A549 (cell line): Measurements from ENCODE around the gene ANKRD29. TPM values are rescaled to one million over a fixed set of nuclear protein-coding genes. Genes with fewer than 3 reads are reported as not detected.

Experiments
- ATAC-seq, 2 experiments: fragments of 200-7000 bp in 1 of 2; fragments of >200 bp in 1 of 2; cut with Nextera tagmentation in 1 of 2; cut with Tn5 transposase in 1 of 2; 3 replicates each; pipeline versions ENCODE4 v1.8.0 to v1.9.1; 2018 to 2020; ENCODE audit warnings: mild to moderate bottlenecking in 1 of 2, moderate library complexity in 1 of 2
- CTCF ChIA-PET: fragments of 300-600 bp; sonication (Branson Sonifier 250); formaldehyde crosslinking; extraction: SDS; loops from one replicate; lab custom pipeline; 2021; ENCODE audit warnings: antibody characterized with exemption, inconsistent platforms; lab: Yijun Ruan, JAX
- POLR2A ChIA-PET: fragments of 350-600 bp; formaldehyde crosslinking; extraction: SDS; loops from one replicate; lab custom pipeline; 2021; ENCODE audit warnings: antibody characterized with exemption, inconsistent platforms; lab: Yijun Ruan, JAX
- DNase-seq, 2 experiments: peaks; one replicate each; pipeline versions ENCODE4 v3.0.0 to v3.0.0-alpha.2; 2011 to 2016; ENCODE audit warnings: low read depth in 1 of 2, low spot score in 1 of 2
- FAIRE-seq: peaks from 2 replicates; lab custom pipeline; 2011; peaks lifted over from hg19 to GRCh38; lab: Jason Lieb, UNC
- H3K27ac ChIP-seq, 2 experiments: fragments of >200 bp; sonication (Bioruptor Twin); formaldehyde crosslinking; 3 replicates each; pipeline ENCODE4 v1.5.1; 2016 to 2017
- H3K4me1 ChIP-seq: fragments of >200 bp; sonication (Bioruptor Twin); formaldehyde crosslinking; 3 replicates; pipeline ENCODE4 v1.6.1; 2016
- H3K4me2 ChIP-seq: fragments of >200 bp; sonication (Bioruptor Twin); formaldehyde crosslinking; 3 replicates; pipeline ENCODE4 v1.6.1; 2016
- H3K4me3 ChIP-seq: fragments of >200 bp; sonication (Bioruptor Twin); formaldehyde crosslinking; 3 replicates; pipeline ENCODE4 v1.5.1; 2016
- H3K9me3 ChIP-seq: fragments of >200 bp; sonication (Bioruptor Twin); formaldehyde crosslinking; 3 replicates; pipeline ENCODE4 v1.6.1; 2016
- CBX2 ChIP-seq: fragments of 200-600 bp; sonication (generic); IDR thresholded peaks from 2 replicates; pipeline ENCODE4 v1.6.1; 2016; ENCODE audit warnings: low read depth, mild to moderate bottlenecking, borderline replicate concordance
- CHD4 ChIP-seq: fragments of 200-600 bp; sonication (generic); IDR thresholded peaks from 2 replicates; pipeline ENCODE4 v1.6.1; 2016; ENCODE audit warnings: antibody characterized with exemption, mild to moderate bottlenecking, borderline replicate concordance
- CTCF ChIP-seq: fragments of >200 bp; sonication (Bioruptor Twin); formaldehyde crosslinking; IDR thresholded peaks from 3 replicates; pipeline ENCODE4 v1.5.1; 2016
- EHF ChIP-seq: fragments of 250-450 bp; sonication (Bioruptor Pico); IDR thresholded peaks from 2 replicates; pipeline ENCODE4 v1.5.0; 2020; ENCODE audit warnings: mild to moderate bottlenecking
- EHMT2 ChIP-seq: fragments of 200-600 bp; sonication (generic); IDR thresholded peaks from 2 replicates; pipeline ENCODE4 v1.6.1; 2016; ENCODE audit warnings: antibody characterized with exemption, low read depth, mild to moderate bottlenecking, moderate library complexity
- EP300 ChIP-seq, 2 experiments: fragments of >200 bp; sonication (Bioruptor Twin); formaldehyde crosslinking; IDR thresholded peaks; 2 replicates in 1 of 2; 3 replicates in 1 of 2; pipeline ENCODE4 v1.6.1; 2016 to 2017
- ESRRA ChIP-seq: fragments of 150-350 bp; IDR thresholded peaks from 2 replicates; pipeline ENCODE4 v1.6.1; 2014; ENCODE audit warnings: mild to moderate bottlenecking, low read length, borderline replicate concordance
- FOSL2 ChIP-seq, 2 experiments: fragments of 450-650 bp in 1 of 2; fragments of >200 bp in 1 of 2; sonication (Bioruptor Twin) in 1 of 2; formaldehyde crosslinking; IDR thresholded peaks; 2 replicates each; pipeline versions ENCODE4 v1.5.0 to v1.6.1; 2016 to 2020; ENCODE audit warnings: mild to moderate bottlenecking in 1 of 2, moderate library complexity in 1 of 2
- FOXS1 ChIP-seq: fragments of 250-450 bp; sonication (Bioruptor Pico); IDR thresholded peaks from 2 replicates; pipeline ENCODE4 v1.5.0; 2020; ENCODE audit warnings: mild to moderate bottlenecking, moderate library complexity
- GATA3 ChIP-seq: IDR thresholded peaks from 2 replicates; pipeline ENCODE4 v1.6.1; 2012; ENCODE audit warnings: borderline replicate concordance
- HDAC2 ChIP-seq: fragments of 200-600 bp; sonication (generic); IDR thresholded peaks from 2 replicates; pipeline ENCODE4 v1.6.1; 2016
- HEYL ChIP-seq: fragments of 250-450 bp; sonication (Bioruptor Pico); IDR thresholded peaks from 2 replicates; pipeline ENCODE4 v1.8.0; 2021; ENCODE audit warnings: mild to moderate bottlenecking, moderate library complexity
- HOXB13 ChIP-seq: fragments of 250-450 bp; sonication (Bioruptor Pico); IDR thresholded peaks from 2 replicates; pipeline ENCODE4 v1.5.0; 2020; ENCODE audit warnings: low read depth, mild to moderate bottlenecking, moderate library complexity
- JUN ChIP-seq, 2 experiments: fragments of >200 bp; sonication (Bioruptor Twin); formaldehyde crosslinking; IDR thresholded peaks; 2 replicates in 1 of 2; 3 replicates in 1 of 2; pipeline ENCODE4 v1.6.1; 2016 to 2017
- KDM1A ChIP-seq: fragments of 200-600 bp; sonication (generic); IDR thresholded peaks from 2 replicates; pipeline ENCODE4 v1.6.1; 2016; ENCODE audit warnings: low read depth, mild to moderate bottlenecking
- MAFK ChIP-seq: fragments of 450-650 bp; IDR thresholded peaks from 2 replicates; pipeline ENCODE4 v1.6.1; 2014; ENCODE audit not compliant: partially characterized antibody
- NPAS2 ChIP-seq: fragments of 250-450 bp; sonication (Bioruptor Pico); IDR thresholded peaks from 2 replicates; pipeline ENCODE4 v1.8.0; 2022; ENCODE audit warnings: mild to moderate bottlenecking, moderate library complexity, borderline replicate concordance
- PHF8 ChIP-seq: fragments of 200-600 bp; sonication (generic); IDR thresholded peaks from 2 replicates; pipeline ENCODE4 v1.6.1; 2016; ENCODE audit warnings: low read depth, mild to moderate bottlenecking, antibody characterized with exemption, moderate library complexity, borderline replicate concordance
- RAD21 ChIP-seq, 2 experiments: fragments of >200 bp in 1 of 2; sonication (Bioruptor Twin) in 1 of 2; formaldehyde crosslinking in 1 of 2; IDR thresholded peaks in 1 of 2; conservative IDR thresholded peaks in 1 of 2; 2 replicates in 1 of 2; 3 replicates in 1 of 2; pipeline ENCODE4 v1.6.1; 2012 to 2018; ENCODE audit warnings: inconsistent platforms in 1 of 2
- SMC3 ChIP-seq: fragments of >200 bp; sonication (Bioruptor Twin); formaldehyde crosslinking; IDR thresholded peaks from 3 replicates; pipeline ENCODE4 v1.6.1; 2018; ENCODE audit warnings: inconsistent platforms
- ZFP36 ChIP-seq: fragments of 450-650 bp; IDR thresholded peaks from 2 replicates; pipeline ENCODE4 v1.6.1; 2014; ENCODE audit warnings: borderline replicate concordance; ENCODE audit not compliant: partially characterized antibody
- ZNF302 ChIP-seq: fragments of 250-450 bp; sonication (Bioruptor Pico); IDR thresholded peaks from 2 replicates; pipeline ENCODE4 v1.9.0; 2021; ENCODE audit warnings: inconsistent platforms, mild to moderate bottlenecking, moderate library complexity
- WGBS: methylation state at CpG from one replicate; pipeline ENCODE4 v1.1.6; 2017; ENCODE audit errors: missing lambda C conversion rate; 5-methylcytosine and 5-hydroxymethylcytosine counted together
- polyA plus RNA-seq, 4 experiments: library from polyadenylated mRNA; depleted of rRNA in 3 of 4; stranded (reverse); fragments of >200 nt; fragmentation: RNase III in 1 of 4; extraction: RNeasy Plus Mini Kit Qiagen cat#74134 plus additional on column Dnase treatment in 1 of 4; gene quantifications; 2 replicates in 3 of 4; 3 replicates in 1 of 4; pipeline ENCODE4 v1.2.3, GENCODE V29; 2011 to 2017
- TF ChIP-seq, protein P1 (sequence below): fragments of 200-600 bp; sonication (generic); IDR thresholded peaks from 2 replicates; pipeline ENCODE4 v1.6.1; 2016; ENCODE audit warnings: antibody characterized with exemption, mild to moderate bottlenecking, moderate library complexity
- TF ChIP-seq, protein P2 (sequence below): fragments of >200 bp; sonication (Bioruptor Twin); formaldehyde crosslinking; IDR thresholded peaks from 3 replicates; pipeline ENCODE4 v1.6.1; 2016
- TF ChIP-seq, protein P3 (sequence below): IDR thresholded peaks from 2 replicates; pipeline ENCODE4 v1.6.1; 2012
- TF ChIP-seq, protein P4 (sequence below): fragments of >200 bp; sonication (Bioruptor Twin); formaldehyde crosslinking; IDR thresholded peaks from 2 replicates; pipeline ENCODE4 v1.6.1; 2016

ANKRD29 gene
- polyA plus RNA-seq, 2 of the 4 experiments (the other 2 are of a cell fraction) = 12.4 to 25.4 TPM

- peaks cover 5% of the 10 kb centered on the region; the same call in 2 of the 3 replicates for H3K9me3 ChIP-seq
- TF ChIP-seq FOXS1 (no peak), NPAS2 (no peak), SMC3 (no peak), CBX2 (no peak), ESRRA (no peak), HOXB13 (no peak), HDAC2 (no peak), EHF (CRISPR knock-in tag) (no peak), EHMT2 (no peak), PHF8 (no peak), CHD4 (no peak), CTCF (no peak), HEYL (no peak)
- TF ChIP-seq, protein P1, sequence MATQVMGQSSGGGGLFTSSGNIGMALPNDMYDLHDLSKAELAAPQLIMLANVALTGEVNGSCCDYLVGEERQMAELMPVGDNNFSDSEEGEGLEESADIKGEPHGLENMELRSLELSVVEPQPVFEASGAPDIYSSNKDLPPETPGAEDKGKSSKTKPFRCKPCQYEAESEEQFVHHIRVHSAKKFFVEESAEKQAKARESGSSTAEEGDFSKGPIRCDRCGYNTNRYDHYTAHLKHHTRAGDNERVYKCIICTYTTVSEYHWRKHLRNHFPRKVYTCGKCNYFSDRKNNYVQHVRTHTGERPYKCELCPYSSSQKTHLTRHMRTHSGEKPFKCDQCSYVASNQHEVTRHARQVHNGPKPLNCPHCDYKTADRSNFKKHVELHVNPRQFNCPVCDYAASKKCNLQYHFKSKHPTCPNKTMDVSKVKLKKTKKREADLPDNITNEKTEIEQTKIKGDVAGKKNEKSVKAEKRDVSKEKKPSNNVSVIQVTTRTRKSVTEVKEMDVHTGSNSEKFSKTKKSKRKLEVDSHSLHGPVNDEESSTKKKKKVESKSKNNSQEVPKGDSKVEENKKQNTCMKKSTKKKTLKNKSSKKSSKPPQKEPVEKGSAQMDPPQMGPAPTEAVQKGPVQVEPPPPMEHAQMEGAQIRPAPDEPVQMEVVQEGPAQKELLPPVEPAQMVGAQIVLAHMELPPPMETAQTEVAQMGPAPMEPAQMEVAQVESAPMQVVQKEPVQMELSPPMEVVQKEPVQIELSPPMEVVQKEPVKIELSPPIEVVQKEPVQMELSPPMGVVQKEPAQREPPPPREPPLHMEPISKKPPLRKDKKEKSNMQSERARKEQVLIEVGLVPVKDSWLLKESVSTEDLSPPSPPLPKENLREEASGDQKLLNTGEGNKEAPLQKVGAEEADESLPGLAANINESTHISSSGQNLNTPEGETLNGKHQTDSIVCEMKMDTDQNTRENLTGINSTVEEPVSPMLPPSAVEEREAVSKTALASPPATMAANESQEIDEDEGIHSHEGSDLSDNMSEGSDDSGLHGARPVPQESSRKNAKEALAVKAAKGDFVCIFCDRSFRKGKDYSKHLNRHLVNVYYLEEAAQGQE = no peak
- TF ChIP-seq, protein P2, sequence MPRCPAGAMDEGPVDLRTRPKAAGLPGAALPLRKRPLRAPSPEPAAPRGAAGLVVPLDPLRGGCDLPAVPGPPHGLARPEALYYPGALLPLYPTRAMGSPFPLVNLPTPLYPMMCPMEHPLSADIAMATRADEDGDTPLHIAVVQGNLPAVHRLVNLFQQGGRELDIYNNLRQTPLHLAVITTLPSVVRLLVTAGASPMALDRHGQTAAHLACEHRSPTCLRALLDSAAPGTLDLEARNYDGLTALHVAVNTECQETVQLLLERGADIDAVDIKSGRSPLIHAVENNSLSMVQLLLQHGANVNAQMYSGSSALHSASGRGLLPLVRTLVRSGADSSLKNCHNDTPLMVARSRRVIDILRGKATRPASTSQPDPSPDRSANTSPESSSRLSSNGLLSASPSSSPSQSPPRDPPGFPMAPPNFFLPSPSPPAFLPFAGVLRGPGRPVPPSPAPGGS = no peak
- TF ChIP-seq, protein P3, sequence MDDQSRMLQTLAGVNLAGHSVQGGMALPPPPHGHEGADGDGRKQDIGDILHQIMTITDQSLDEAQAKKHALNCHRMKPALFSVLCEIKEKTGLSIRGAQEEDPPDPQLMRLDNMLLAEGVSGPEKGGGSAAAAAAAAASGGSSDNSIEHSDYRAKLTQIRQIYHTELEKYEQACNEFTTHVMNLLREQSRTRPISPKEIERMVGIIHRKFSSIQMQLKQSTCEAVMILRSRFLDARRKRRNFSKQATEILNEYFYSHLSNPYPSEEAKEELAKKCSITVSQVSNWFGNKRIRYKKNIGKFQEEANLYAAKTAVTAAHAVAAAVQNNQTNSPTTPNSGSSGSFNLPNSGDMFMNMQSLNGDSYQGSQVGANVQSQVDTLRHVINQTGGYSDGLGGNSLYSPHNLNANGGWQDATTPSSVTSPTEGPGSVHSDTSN = no peak
- peak overlapping the region; percentile 88 for H3K4me2 ChIP-seq
- POLR2A ChIA-PET = no interaction called here
- ATAC-seq (no peak), FAIRE-seq (no peak), DNase-seq (no peak)
- CTCF ChIA-PET = interaction anchor here (1.0 to 2.6 kb wide), 3 partner anchors 14 to 66 kb away, joined by 3 to 11 read pairs (median 6); no protein-coding TSS in a partner anchor
- H3K4me1 ChIP-seq = peaks cover 31% of the 10 kb centered on the region
- H3K27ac ChIP-seq = peak overlapping the region; percentile 84 to 97
- 37% methylated on average over 5 of the region's 5 CpGs for WGBS
- H3K4me3 ChIP-seq = peak overlapping the region; percentile 67; the same call in 2 of the 3 replicates
These were observed 25.8 kb upstream of the ANKRD29 start for GRCh38 chr18:23688528-23688927.

GRCh38 chr18:23684515-23685197, 21.9 kb upstream of the ANKRD29 start:
- ATAC-seq (peak; percentile 78 to 85), FAIRE-seq (peak; percentile 49), DNase-seq (peak; percentile 62 to 87)
- POLR2A ChIA-PET = interaction anchor here (1.0 to 1.5 kb wide), 3 partner anchors 10 to 55 kb away, joined by 3 to 4 read pairs (median 3); no protein-coding TSS in a partner anchor
- CTCF ChIA-PET = interaction anchor here (0.7 to 1.9 kb wide), 5 partner anchors 11 to 126 kb away, joined by 3 to 8 read pairs (median 3); no protein-coding TSS in a partner anchor
- peak overlapping the region; percentile 73 to 74 for H3K27ac ChIP-seq
- H3K4me3 ChIP-seq = no peak overlapping the region
- H3K4me2 ChIP-seq = peak overlapping the region; percentile 61
- peaks cover 5% of the 10 kb centered on the region; the same call in 2 of the 3 replicates for H3K9me3 ChIP-seq
- under 1% methylated on average over 5 of the region's 5 CpGs for WGBS
- H3K4me1 ChIP-seq = peaks cover 18% of the 10 kb centered on the region
- TF ChIP-seq, protein P4, sequence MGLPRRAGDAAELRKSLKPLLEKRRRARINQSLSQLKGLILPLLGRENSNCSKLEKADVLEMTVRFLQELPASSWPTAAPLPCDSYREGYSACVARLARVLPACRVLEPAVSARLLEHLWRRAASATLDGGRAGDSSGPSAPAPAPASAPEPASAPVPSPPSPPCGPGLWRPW = peak; percentile 45; the same call in 1 of the 2 replicates
- peak; percentile 83 to 95 for TF ChIP-seq JUN (IDR thresholded peaks at IDR 0.05)
- TF ChIP-seq EP300 (IDR thresholded peaks at IDR 0.05) = peak; percentile 71 to 72; a peak in 3 of 5 replicates
- no peak for TF ChIP-seq KDM1A
- TF ChIP-seq, protein P2 = no peak; the same call in 1 of the 3 replicates
- TF ChIP-seq CHD4 = no peak
- peak; percentile 65; the same call in 1 of the 2 replicates for TF ChIP-seq HOXB13
- peak; percentile 68; the same call in 1 of the 2 replicates for TF ChIP-seq FOSL2 (IDR thresholded peaks at IDR 0.05)
- TF ChIP-seq FOSL2 (CRISPR knock-in tag; IDR thresholded peaks at IDR 0.05) = peak; percentile 85
- no peak for TF ChIP-seq ZNF302 (CRISPR knock-in tag)
- TF ChIP-seq MAFK = peak; percentile 2
- TF ChIP-seq ZFP36 = peak; percentile 76
- TF ChIP-seq RAD21 (conservative IDR thresholded peaks at IDR 0.05 in 1 of 2, IDR thresholded peaks at IDR 0.05 in 1 of 2) = peak; percentile 3 to 23; a peak in 1 of 5 replicates
- peak; percentile 97 for TF ChIP-seq GATA3
